Measurements from ENCODE around the gene CLEC11A. TPM values are rescaled to one million over a fixed set of nuclear protein-coding genes. Genes with fewer than 3 reads are reported as not detected.
A peak's percentile ranks its signal among the peaks of the same experiment; 100 is the strongest.

CLEC11A gene
- total and polyA plus RNA-seq, 7 donors, result 2.1 to 20.2 (median 9.5) TPM

GRCh38 chr19:50718255-50719118 is 4.7 kb upstream of the CLEC11A start:
- Histone ChIP-seq H3K4me3 (peak overlapping the region in 3 of 4 donors; percentile 25 to 43 (median 41)), H3K27ac (no peak overlapping the region), H3K4me1 (peaks cover 0 to 18% (median 17%) of the 10 kb centered on the region in 4 donors), H3K36me3 (no peaks in the 10 kb centered on the region), H3K27me3 (peaks cover 21 to 83% (median 62%) of the 10 kb centered on the region in 3 donors), H3K9me3 (no peaks in the 10 kb centered on the region)
- DNase-seq, result no peak
- TF ChIP-seq EP300 (IDR thresholded peaks at IDR 0.05) (no peak), CTCF (IDR thresholded peaks at IDR 0.05) (no peak), POLR2A (IDR thresholded peaks at IDR 0.05) (no peak), POLR2AphosphoS5 (IDR thresholded peaks at IDR 0.05) (no peak)
- intact Hi-C loops (cut with DNase I), result no loop called here
- 1 to 2% methylated on average over 74 of the region's 74 CpGs for WGBS, 2 donors

- no peak for DNase-seq
- intact Hi-C loops (cut with DNase I), result no loop called here
- Histone ChIP-seq H3K36me3 (no peaks in the 10 kb centered on the region), H3K4me3 (peak overlapping the region in 3 of 4 donors; percentile 25 to 43 (median 41)), H3K27me3 (peaks cover 24 to 83% (median 62%) of the 10 kb centered on the region in 3 donors), H3K9me3 (no peaks in the 10 kb centered on the region), H3K27ac (no peak overlapping the region), H3K4me1 (peaks cover 0 to 22% (median 20%) of the 10 kb centered on the region in 4 donors)
- TF ChIP-seq POLR2AphosphoS5 (IDR thresholded peaks at IDR 0.05) (no peak), EP300 (IDR thresholded peaks at IDR 0.05) (no peak), CTCF (IDR thresholded peaks at IDR 0.05) (no peak), POLR2A (IDR thresholded peaks at IDR 0.05) (no peak)
- WGBS, 2 donors, result 3 to 4% methylated on average over 30 of the region's 30 CpGs
Measured at GRCh38 chr19:50719119-50719435, 4.1 kb upstream of the CLEC11A start.

GRCh38 chr19:50719566-50719965 is 3.6 kb upstream of the CLEC11A start, which contains the start of gene SHANK1:
Gene SHANK1 (minus strand): TSS chr19:50719802. CDS start chr19:50716919, 2,883 bp downstream.
- intact Hi-C loops (cut with DNase I), result no loop called here
- Histone ChIP-seq H3K27ac (no peak within 1 kb of the TSS), H3K4me1 (peaks cover 0 to 26% (median 25%) of the 10 kb centered on the region in 4 donors), H3K36me3 (no peaks in the 10 kb centered on the region), H3K9me3 (no peaks in the 10 kb centered on the region), H3K27me3 (peaks cover 24 to 86% (median 66%) of the 10 kb centered on the region in 3 donors), H3K4me3 (peak within 1 kb of the TSS in 3 of 4 donors; percentile 25 to 43 (median 41))
- TF ChIP-seq EP300 (IDR thresholded peaks at IDR 0.05), result no peak
- TF ChIP-seq POLR2A (IDR thresholded peaks at IDR 0.05), result no peak
- TF ChIP-seq POLR2AphosphoS5 (IDR thresholded peaks at IDR 0.05), result no peak
- TF ChIP-seq CTCF (IDR thresholded peaks at IDR 0.05), result no peak
- 4 to 11% methylated on average over 40 to 46 of the region's 47 CpGs for WGBS, 2 donors
- DNase-seq, result no peak

- no peak for TF ChIP-seq POLR2A (IDR thresholded peaks at IDR 0.05)
- no peak for TF ChIP-seq EP300 (IDR thresholded peaks at IDR 0.05)
- no peak for TF ChIP-seq CTCF (IDR thresholded peaks at IDR 0.05)
- TF ChIP-seq POLR2AphosphoS5 (IDR thresholded peaks at IDR 0.05), result no peak
- no peak for DNase-seq
- intact Hi-C loops (cut with DNase I), result loop anchor here (10.0 kb wide), 2 partner anchors 206 to 356 kb away; partner anchors contain the start of genes ASPDH, JOSD2 and NAPSA
- Histone ChIP-seq H3K4me1 (peaks cover 0 to 32% (median 31%) of the 10 kb centered on the region in 4 donors), H3K9me3 (no peaks in the 10 kb centered on the region), H3K4me3 (no peak overlapping the region), H3K27ac (no peak overlapping the region), H3K36me3 (no peaks in the 10 kb centered on the region), H3K27me3 (peaks cover 24 to 86% (median 72%) of the 10 kb centered on the region in 3 donors)
- 55 to 57% methylated on average over 21 of the region's 21 CpGs for WGBS, 2 donors
Measured at GRCh38 chr19:50720181-50720920, 2.8 kb upstream of the CLEC11A start.

Measured in sigmoid colon (tissue), 7 donors.